Activated CD8-positive, alpha-beta T cell treated with anti-CD3 and anti-CD28 coated beads for 36 hours (primary cell): ENCODE data around the gene NEK2. TPM values are rescaled to one million over a fixed set of nuclear protein-coding genes. Genes with fewer than 3 reads are reported as not detected.

Experiments used
- ATAC-seq: fragments of 200-7000 bp; cut with Tn5 transposase; one replicate; pipeline ENCODE4 v1.10.0; 2021; ENCODE audit warnings: mild to moderate bottlenecking, moderate library complexity
- CTCF ChIA-PET: fragments of 350-600 bp; sonication (Branson Sonifier 250); formaldehyde crosslinking; loops from one replicate; lab custom pipeline; 2021; ENCODE audit warnings: antibody characterized with exemption; lab: Charles Lee
- POLR2A ChIA-PET: fragments of 350-600 bp; sonication (Branson Sonifier 250); formaldehyde crosslinking; loops from one replicate; lab custom pipeline; 2021; ENCODE audit warnings: antibody characterized with exemption; lab: Charles Lee
- DNase-seq: peaks from one replicate; pipeline ENCODE4 v3.0.0-alpha.2; 2020
- H3K27ac Mint-ChIP-seq: one replicate; pipeline ENCODE4 v1.8.0; 2021; ENCODE audit warnings: mild to moderate bottlenecking, mixed read lengths
- H3K27me3 Mint-ChIP-seq: one replicate; pipeline ENCODE4 v1.8.0; 2021; ENCODE audit warnings: mixed read lengths
- H3K36me3 Mint-ChIP-seq: one replicate; pipeline ENCODE4 v1.8.0; 2021; ENCODE audit warnings: low read depth, mixed read lengths
- H3K4me1 Mint-ChIP-seq: one replicate; pipeline ENCODE4 v1.8.0; 2021; ENCODE audit warnings: low read depth, mixed read lengths
- H3K4me3 Mint-ChIP-seq: one replicate; pipeline ENCODE4 v1.8.0; 2021; ENCODE audit warnings: mild to moderate bottlenecking, moderate library complexity, mixed read lengths
- H3K9me3 Mint-ChIP-seq: one replicate; pipeline ENCODE4 v1.8.0; 2021; ENCODE audit warnings: mixed read lengths
- CTCF ChIP-seq: fragments of 200-600 bp; IDR thresholded peaks from one replicate; pipeline ENCODE4 v1.8.0; 2022; ENCODE audit warnings: antibody characterized with exemption, mild to moderate bottlenecking
- intact Hi-C: fragments of 100-400 bp; cut with micrococcal nuclease; formaldehyde crosslinking; loops from one replicate; pipeline ENCODE4 v1.10.0; 2022
- total RNA-seq, 2 experiments: library from RNA; stranded (reverse); gene quantifications; one replicate each; pipeline ENCODE4 v1.2.3, GENCODE V29; 2021

The NEK2 gene
- total RNA-seq, 2 experiments from 2014 or later, result 29.9 to 30.0 TPM

- ChIA-PET POLR2A (no interaction called here), CTCF (no interaction called here)
- H3K27me3 Mint-ChIP-seq, result peaks cover 2% of the 10 kb centered on the region
- H3K4me3 Mint-ChIP-seq, result no peak overlapping the region
- no peak for TF ChIP-seq CTCF
- no peak overlapping the region for H3K27ac Mint-ChIP-seq
- H3K4me1 Mint-ChIP-seq, result peaks cover 3% of the 10 kb centered on the region
- DNase-seq, result no peak
- H3K36me3 Mint-ChIP-seq, result no peaks in the 10 kb centered on the region
- no peak for ATAC-seq
- H3K9me3 Mint-ChIP-seq, result no peaks in the 10 kb centered on the region
- intact Hi-C loops, result no loop called here
Observed at GRCh38 chr1:211612786-211613107, 62.7 kb downstream of the NEK2 start.

Other genes starting within 250 kb of the NEK2 start
- gene RD3, start 183.5 kb downstream of the NEK2 start, total RNA-seq, result not detected
- gene SLC30A1, start 96.5 kb downstream of the NEK2 start, total RNA-seq, result 1 to 10 TPM; 6.2 to 7.2 TPM
- 10 to 100 TPM; 16.5 to 16.7 TPM for gene LPGAT1, start 155.1 kb upstream of the NEK2 start, total RNA-seq